ENCODE measurements around the gene COL4A1.

The COL4A1 gene

GRCh38 chr13:110261166-110262081 lies 45.5 kb downstream of the COL4A1 start:
- DNase-seq (ENCODE audit: low read depth in 1 of 2, low spot score in 1 of 2), result no peak

- DNase-seq (ENCODE audit: low read depth in 1 of 2, low spot score in 1 of 2), result no peak
These were observed 47.3 kb downstream of the COL4A1 start for GRCh38 chr13:110259651-110260050.

- no peak for DNase-seq (ENCODE audit: low read depth in 1 of 2, low spot score in 1 of 2)
These were observed 47.9 kb downstream of the COL4A1 start for GRCh38 chr13:110258876-110259631.

- DNase-seq (ENCODE audit: low read depth in 1 of 2, low spot score in 1 of 2), result no peak
These were observed 49.5 kb downstream of the COL4A1 start for GRCh38 chr13:110257408-110257807.

GRCh38 chr13:110256126-110256905 lies 50.6 kb downstream of the COL4A1 start:
- no peak for DNase-seq (ENCODE audit: low read depth in 1 of 2, low spot score in 1 of 2)

- no peak for DNase-seq (ENCODE audit: low read depth in 1 of 2, low spot score in 1 of 2)
These were observed 52.0 kb downstream of the COL4A1 start for GRCh38 chr13:110254751-110255553.

- DNase-seq (ENCODE audit: low read depth in 1 of 2, low spot score in 1 of 2), result no peak
These were observed 52.7 kb downstream of the COL4A1 start for GRCh38 chr13:110254151-110254679.

GRCh38 chr13:110251193-110251819 lies 55.7 kb downstream of the COL4A1 start:
- DNase-seq (ENCODE audit: low read depth in 1 of 2, low spot score in 1 of 2), result no peak

- DNase-seq (ENCODE audit: low read depth in 1 of 2, low spot score in 1 of 2), result no peak
These were observed 56.6 kb downstream of the COL4A1 start for GRCh38 chr13:110250258-110250891.

GRCh38 chr13:110249326-110249725 lies 57.6 kb downstream of the COL4A1 start:
- no peak for DNase-seq (ENCODE audit: low read depth in 1 of 2, low spot score in 1 of 2)

GRCh38 chr13:110248449-110249143 lies 58.4 kb downstream of the COL4A1 start:
- no peak for DNase-seq (ENCODE audit: low read depth in 1 of 2, low spot score in 1 of 2)

- no peak for DNase-seq (ENCODE audit: low read depth in 1 of 2, low spot score in 1 of 2)
These were observed 60.4 kb downstream of the COL4A1 start for GRCh38 chr13:110246530-110246929.

- no peak for DNase-seq (ENCODE audit: low read depth in 1 of 2, low spot score in 1 of 2)
These were observed 61.5 kb downstream of the COL4A1 start for GRCh38 chr13:110245416-110245899.

GRCh38 chr13:110244976-110245375 lies 62.0 kb downstream of the COL4A1 start:
- DNase-seq (ENCODE audit: low read depth in 1 of 2, low spot score in 1 of 2), result no peak

GRCh38 chr13:110244071-110244830 lies 62.7 kb downstream of the COL4A1 start:
- no peak for DNase-seq (ENCODE audit: low read depth in 1 of 2, low spot score in 1 of 2)

GRCh38 chr13:110242615-110243014 lies 64.3 kb downstream of the COL4A1 start:
- no peak for DNase-seq (ENCODE audit: low read depth in 1 of 2, low spot score in 1 of 2)

GRCh38 chr13:110240943-110241342 lies 66.0 kb downstream of the COL4A1 start:
- no peak for DNase-seq (ENCODE audit: low read depth in 1 of 2, low spot score in 1 of 2)

GRCh38 chr13:110240352-110240751 lies 66.6 kb downstream of the COL4A1 start:
- DNase-seq (ENCODE audit: low read depth in 1 of 2, low spot score in 1 of 2), result no peak

Measured in activated T-helper 1 cell treated with anti-CD3 and anti-CD28 coated beads, Interleukin-2, amount 50 U/mL, for 16 hours (primary cell).